HEK293T (cell line): Measurements from ENCODE around the gene SYNJ1.

ENCODE experiments used
- ARNT ChIP-seq: fragments of 450-650 bp; IDR thresholded peaks from 2 replicates; pipeline ENCODE4 v1.6.1; 2017; ENCODE audit warnings: mild to moderate bottlenecking
- BHLHE40 ChIP-seq: fragments of 450-650 bp; IDR thresholded peaks from 2 replicates; pipeline ENCODE4 v1.6.1; 2016; ENCODE audit warnings: mild to moderate bottlenecking, moderate library complexity, borderline replicate concordance
- CTBP1 ChIP-seq: fragments of 450-650 bp; IDR thresholded peaks from 2 replicates; pipeline ENCODE4 v1.6.1; 2016; ENCODE audit warnings: borderline replicate concordance
- FOXA1 ChIP-seq: fragments of 450-650 bp; IDR thresholded peaks from 2 replicates; pipeline ENCODE4 v1.6.1; 2016; ENCODE audit warnings: mild to moderate bottlenecking
- FOXK2 ChIP-seq: fragments of 450-650 bp; IDR thresholded peaks from 2 replicates; pipeline ENCODE4 v1.6.1; 2016; ENCODE audit warnings: mild to moderate bottlenecking
- FOXM1 ChIP-seq: fragments of 450-650 bp; IDR thresholded peaks from 2 replicates; pipeline ENCODE4 v1.6.1; 2017; ENCODE audit warnings: mild to moderate bottlenecking, borderline replicate concordance
- HDGF ChIP-seq: fragments of 450-650 bp; IDR thresholded peaks from 2 replicates; pipeline ENCODE4 v1.6.1; 2017; ENCODE audit warnings: antibody characterized with exemption, borderline replicate concordance
- NFRKB ChIP-seq: fragments of 450-650 bp; IDR thresholded peaks from 2 replicates; pipeline ENCODE4 v1.6.1; 2016; ENCODE audit warnings: mild to moderate bottlenecking, moderate library complexity
- PKNOX1 ChIP-seq: fragments of 450-650 bp; IDR thresholded peaks from 2 replicates; pipeline ENCODE4 v1.6.1; 2016
- SP1 ChIP-seq: fragments of 450-650 bp; IDR thresholded peaks from 2 replicates; pipeline ENCODE4 v1.6.1; 2017
- SUZ12 ChIP-seq: fragments of 450-650 bp; IDR thresholded peaks from 2 replicates; pipeline ENCODE4 v1.6.1; 2016; ENCODE audit warnings: mild to moderate bottlenecking
- TARDBP ChIP-seq: fragments of 450-650 bp; IDR thresholded peaks from 2 replicates; pipeline ENCODE4 v1.6.1; 2016
- ZNF384 ChIP-seq: fragments of 450-650 bp; IDR thresholded peaks from 2 replicates; pipeline ENCODE4 v1.6.1; 2016

GRCh38 chr21:32748529-32748928, 20.7 kb upstream of the SYNJ1 start:
- TF ChIP-seq FOXK2 = no peak
- TF ChIP-seq SUZ12 = no peak
- no peak for TF ChIP-seq NFRKB
- no peak for TF ChIP-seq BHLHE40
- TF ChIP-seq SP1 = no peak
- TF ChIP-seq CTBP1 = no peak
- TF ChIP-seq ZNF384 = no peak
- no peak for TF ChIP-seq FOXA1
- no peak for TF ChIP-seq TARDBP
- TF ChIP-seq PKNOX1 = no peak
- TF ChIP-seq HDGF = no peak
- TF ChIP-seq ARNT = no peak
- TF ChIP-seq FOXM1 = no peak
